Stimulated activated CD8-positive, alpha-beta memory T cell treated with anti-CD3 and anti-CD28 coated beads, Interleukin-4, amount 100 ng/mL, for 24 hours (primary cell): ENCODE measurements around the gene NDUFB11.
A peak's percentile ranks its signal among the peaks of the same experiment; 100 is the strongest.

ENCODE experiments used
- DNase-seq: peaks from one replicate; pipeline ENCODE4 v3.0.0-alpha.2; 2020; ENCODE audit warnings: low read depth

The NDUFB11 gene

DNA sequence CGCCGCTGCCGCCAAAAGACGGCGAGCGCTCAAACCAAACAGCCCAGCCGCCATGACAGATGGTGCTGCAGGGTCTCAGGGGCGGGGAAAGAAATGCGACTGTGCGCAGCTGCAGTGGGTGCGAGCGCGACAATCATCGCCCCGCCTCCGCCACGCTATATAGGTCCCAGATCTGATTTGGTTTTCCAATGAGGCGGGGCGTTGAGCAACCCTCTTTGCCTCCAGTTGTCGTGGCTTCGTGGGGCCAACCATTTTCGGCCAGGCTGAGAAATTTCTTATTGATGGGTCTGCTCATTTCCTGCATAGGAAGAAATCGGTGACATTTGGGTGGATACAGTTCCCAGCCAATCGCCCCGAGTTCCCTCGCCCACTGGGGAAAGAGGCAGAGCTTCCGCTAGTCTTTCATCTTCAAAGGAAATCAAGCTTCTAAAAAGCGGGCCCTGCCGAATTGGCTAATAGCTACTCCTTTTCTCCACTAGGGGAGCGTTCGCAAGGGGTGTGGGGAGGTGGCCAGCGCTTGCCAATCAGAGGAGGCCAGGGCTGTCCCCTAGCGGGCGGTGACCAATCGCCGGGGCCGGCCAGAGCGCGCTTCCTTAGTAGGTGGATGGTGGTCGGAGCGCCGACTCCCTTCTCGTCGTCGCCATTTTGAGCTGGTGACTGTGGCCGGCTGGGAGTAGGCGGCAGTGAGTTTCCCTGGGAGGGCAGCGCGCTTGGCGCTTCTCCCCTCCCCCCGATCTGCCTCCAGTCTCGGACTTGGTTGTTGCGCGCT lies at the start of gene NDUFB11, which contains the start of gene RBM10:
Gene NDUFB11 (minus strand): TSS at position 77 of the 769 bp plus-strand sequence. CDS start 23 bp downstream, at position 54.
Gene RBM10 (plus strand): TSS at position 596 of the 769 bp plus-strand sequence. CDS start 2,261 bp downstream, outside the sequence.
- peak; percentile 83 for DNase-seq

DNA sequence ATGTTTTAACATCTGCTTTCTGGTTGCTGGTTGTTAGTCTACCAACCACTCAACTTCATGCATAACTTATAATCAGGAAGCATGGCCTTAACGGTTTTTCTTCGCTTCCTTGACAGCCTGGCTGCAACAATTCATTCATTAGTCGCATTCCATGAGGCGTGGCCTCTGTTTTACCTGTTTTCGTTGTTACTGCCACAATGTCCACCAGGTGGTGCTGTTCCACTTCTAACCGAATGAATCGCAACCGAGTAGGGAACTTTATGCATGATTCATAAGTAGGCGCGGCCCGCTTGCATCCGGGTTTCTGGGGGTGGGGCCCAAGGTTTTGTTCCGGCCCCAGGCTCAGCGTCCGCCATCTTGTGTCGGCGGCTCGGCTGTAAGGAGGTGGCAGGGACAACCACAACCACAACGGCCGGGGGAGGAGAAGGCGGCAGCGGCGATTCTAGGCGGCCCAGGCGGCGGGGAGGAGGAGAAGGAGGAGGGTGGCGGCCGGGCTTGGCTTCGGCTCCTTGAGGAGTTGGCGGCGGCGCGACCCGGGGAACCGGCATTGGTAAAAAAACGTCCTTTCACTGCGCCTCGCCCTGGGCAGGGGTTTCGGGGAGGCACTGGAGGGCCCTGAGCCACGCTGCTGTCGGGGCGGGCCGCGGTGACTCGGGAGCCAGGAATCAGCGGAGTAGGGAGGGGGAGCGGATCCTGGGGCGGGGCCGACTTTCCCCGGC lies 49.1 kb upstream of the NDUFB11 start, which contains the start of gene UBA1:
Gene UBA1 (plus strand): TSS at position 355 of the 719 bp plus-strand sequence. CDS start 4,974 bp downstream, outside the sequence.
- DNase-seq: peak; percentile 95

DNA sequence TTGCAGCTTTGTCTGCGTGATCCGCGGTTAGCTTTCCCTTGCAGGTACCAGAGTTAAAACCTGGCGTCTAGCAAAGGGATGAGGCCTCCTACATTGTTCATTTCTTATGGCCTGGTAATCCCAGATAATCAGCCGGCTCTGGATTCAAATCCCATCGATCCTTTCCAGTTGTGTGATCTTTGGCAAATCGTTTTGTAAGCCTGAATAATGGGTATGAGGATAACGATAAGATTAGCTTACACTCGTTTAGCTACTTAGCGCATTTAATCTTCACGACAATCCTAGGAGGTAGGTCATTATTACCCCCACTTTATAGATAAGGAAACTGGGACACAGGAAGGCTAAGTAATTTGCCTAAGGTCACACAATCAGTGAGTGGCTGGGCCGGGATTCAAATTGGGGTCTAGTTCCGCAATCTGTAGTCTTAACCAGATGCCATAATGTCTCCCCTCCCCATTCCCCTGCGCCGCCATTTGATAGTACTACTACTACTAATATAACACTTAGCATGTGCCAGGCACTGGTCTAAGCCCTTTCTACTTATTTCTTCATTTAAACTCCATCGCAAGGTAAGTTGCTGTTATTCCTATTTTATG lies 47.4 kb upstream of the NDUFB11 start:
- DNase-seq: no peak

DNA sequence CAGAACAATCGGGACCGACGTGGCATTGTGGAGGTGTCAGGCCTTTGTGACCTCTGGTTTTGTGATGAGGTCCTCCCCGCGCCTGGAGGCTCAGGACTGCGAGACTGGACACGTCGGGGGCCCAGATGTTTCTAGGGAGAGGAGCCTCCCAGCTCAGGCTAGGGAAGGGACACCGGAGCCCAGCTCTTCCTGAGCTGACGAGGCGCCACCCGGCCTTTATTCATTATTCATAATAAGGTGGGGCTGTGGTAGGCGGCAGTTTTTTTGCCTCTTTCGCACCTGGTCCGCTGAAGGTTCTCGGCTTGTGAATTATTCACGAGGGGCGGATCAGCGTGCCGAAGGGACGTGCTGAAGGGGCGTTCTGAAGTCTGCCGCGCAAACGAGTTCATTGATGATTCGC lies 46.8 kb upstream of the NDUFB11 start:
- DNase-seq: peak; percentile 18

DNA sequence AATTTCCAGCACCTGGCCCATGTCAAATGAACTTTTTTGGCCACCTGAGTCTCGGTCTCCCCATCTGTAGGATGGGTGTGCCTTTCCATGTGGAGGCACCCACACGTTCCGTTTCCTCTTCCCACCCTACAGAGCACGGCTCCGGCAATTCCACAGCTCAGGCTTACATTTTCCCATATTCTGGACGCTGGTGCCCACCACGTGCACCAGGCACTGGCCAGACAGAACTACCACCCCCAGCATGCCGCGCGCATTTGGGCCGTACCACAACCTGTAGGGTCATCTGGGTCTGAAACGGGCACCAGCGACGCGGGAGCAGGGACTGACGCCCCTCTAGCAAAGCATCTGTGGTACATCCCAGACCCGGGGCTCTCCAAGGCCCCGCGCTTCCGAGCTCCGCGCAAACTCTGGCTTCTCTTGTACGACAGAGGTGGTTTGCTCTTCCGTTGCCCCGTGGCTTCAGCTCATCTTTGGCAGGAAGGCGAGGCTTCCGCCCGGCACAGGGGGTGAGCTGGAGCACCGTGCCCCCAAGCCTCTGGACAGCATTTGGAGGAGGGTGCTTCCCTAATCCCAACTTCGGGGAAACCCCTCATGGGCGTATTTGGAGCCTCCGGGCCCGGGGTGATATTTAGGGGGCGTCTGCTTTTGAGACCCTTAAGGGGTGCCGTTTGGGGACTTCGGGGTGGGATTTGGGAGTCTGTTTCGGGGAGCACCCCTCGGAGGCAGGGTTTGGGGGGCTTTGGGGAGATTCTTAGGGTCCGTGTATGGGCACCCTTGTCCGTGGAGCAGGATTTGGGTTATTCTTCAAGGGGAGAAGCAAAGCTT lies 46.2 kb upstream of the NDUFB11 start:
- peak; percentile 73 for DNase-seq

DNA sequence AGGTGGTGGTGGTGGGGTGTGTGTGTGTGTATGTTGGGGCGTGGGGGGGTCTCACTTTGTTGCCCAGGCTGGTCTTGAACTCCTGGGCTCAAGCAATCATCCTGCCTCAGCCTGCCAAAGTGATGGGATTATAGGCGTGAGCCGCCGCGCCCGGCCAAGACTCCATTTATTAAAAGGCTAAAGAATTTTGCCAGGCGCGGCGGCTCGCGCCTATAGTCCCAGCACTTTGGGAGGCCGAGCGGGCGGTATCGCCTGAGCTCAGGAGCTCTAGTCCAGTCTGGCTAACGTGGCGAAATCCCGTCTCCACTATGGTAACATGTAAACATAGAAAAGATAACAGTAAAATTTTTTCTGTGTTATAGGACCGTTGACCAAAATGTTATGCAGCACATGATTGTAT lies 45.4 kb upstream of the NDUFB11 start:
- no peak for DNase-seq

DNA sequence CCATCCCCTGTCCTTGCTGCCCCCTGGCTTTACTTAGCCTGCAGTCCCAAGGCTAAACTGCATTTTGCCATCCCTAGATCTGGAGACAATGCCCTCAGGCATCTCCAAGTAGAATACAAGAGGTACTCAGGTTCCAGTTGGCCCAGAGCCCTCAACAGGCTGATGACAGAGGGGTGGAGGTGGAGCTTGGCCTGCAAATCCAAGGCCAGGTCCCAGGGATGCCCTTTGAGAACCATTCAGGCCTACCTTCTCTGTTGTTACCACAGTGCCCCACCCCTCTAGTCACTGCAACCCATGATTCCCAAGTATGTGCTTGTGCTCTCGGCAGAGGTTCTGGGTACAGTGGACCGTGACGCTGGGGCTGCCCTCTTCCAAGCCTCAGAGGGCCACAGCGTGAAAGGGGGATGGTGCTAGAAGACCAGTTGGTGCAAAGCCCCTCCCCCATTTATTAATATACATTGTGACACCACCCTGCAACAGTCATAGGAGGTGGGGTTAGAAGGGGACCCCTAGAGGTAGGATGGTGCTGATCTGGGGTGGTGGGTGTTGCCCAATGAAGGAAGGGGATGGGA lies 42.7 kb upstream of the NDUFB11 start:
- no peak for DNase-seq

DNA sequence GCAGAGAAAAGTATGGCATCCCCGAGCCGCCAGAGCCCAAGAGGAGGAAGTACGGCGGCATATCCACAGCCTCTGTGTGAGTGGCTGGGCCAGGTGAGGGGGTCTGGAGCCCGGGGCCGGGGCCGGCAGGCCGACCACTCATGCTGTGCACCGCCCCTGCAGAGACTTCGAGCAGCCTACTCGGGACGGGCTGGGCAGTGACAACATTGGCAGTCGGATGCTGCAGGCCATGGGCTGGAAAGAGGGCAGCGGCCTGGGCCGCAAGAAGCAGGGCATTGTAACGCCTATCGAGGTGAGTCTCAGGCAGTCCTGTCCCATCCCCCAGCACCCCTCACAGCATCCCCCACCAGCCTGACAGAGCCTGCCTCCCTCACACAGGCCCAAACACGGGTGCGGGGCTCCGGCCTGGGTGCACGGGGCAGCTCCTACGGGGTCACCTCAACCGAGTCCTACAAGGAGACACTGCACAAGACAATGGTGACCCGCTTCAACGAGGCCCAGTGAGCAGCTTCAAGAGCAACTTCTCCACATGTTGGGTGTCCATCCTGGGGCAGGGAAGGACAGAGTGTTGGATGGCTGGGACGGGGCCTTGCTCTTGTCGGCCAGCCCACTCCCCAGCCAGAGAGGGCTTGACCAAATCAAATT lies 41.7 kb upstream of the NDUFB11 start:
- DNase-seq: no peak

DNA sequence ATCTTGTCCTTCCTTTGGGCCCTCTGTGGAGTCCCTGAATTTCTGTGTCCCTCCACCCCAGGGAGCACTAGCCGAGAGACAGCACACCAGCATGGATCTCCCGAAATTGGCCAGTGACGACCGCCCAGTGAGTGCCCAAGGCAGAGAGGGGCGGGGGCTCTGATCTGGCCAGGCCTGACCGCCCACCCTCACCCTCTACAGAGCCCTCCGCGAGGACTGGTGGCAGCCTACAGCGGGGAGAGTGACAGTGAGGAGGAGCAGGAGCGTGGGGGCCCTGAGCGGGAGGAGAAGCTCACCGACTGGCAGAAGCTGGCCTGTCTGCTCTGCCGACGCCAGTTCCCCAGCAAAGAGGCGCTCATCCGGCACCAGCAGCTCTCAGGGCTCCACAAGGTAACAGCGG lies 40.7 kb upstream of the NDUFB11 start:
- DNase-seq: no peak

DNA sequence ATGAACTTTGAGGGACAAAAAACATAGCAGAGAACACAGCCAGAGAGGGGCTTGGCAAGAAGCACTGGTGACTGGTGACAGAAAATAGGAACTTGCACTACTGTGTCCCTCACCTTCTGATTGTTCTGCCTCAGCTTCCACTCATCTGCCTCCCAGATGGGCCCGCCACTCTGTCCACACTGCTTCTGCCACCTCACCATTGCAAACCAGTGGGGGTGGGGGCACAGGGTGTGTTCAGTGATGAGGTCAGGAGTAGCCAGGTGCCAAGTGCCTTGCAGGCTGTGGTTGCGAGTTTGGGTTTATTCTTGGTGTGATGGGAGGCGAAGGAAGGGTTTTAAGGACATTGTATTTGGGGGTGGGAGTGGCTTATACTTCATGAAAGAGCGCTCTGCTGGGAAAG lies 40.0 kb upstream of the NDUFB11 start:
- no peak for DNase-seq

DNA sequence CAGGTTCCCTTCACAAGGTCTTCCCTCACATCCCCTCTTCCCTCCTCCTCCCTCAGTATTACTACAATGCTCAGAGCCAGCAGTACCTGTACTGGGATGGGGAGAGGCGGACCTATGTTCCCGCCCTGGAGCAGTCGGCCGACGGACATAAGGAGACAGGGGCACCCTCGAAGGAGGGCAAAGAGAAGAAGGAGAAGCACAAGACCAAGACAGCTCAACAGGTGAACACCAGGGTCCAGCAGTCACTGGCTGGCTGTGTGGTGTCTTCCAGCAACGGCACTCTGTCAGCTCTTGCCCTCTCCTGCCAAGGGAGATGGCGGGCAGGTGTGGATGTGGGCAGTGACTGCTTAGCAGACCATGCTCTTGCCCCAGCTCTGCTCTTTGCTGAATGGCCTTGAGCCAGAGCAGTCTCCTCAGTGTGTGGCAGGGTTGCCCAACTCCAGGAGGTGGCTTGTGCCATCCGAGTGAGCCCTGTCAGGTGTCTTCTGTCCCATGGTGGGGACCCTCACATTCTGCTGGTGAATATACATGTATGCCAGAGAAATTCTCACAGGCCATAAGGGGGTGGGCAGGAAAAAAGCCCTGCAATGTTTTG lies 37.7 kb upstream of the NDUFB11 start:
- no peak for DNase-seq

DNA sequence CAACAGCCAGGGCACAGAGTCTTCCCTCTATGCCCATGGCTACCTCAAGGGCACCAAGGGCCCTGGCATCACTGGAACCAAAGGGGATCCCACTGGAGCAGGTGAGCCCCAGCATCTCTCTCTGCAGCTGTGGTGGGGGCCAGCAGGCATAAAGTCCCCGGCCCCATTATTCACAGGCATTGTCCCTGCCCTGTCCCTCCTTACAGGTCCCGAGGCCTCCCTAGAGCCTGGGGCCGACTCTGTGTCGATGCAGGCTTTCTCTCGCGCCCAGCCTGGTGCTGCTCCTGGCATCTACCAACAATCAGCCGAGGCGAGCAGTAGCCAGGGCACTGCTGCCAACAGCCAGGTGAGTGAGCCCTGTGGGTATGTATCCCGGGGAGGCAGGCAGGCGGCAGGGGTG lies 36.8 kb upstream of the NDUFB11 start:
- no peak for DNase-seq

DNA sequence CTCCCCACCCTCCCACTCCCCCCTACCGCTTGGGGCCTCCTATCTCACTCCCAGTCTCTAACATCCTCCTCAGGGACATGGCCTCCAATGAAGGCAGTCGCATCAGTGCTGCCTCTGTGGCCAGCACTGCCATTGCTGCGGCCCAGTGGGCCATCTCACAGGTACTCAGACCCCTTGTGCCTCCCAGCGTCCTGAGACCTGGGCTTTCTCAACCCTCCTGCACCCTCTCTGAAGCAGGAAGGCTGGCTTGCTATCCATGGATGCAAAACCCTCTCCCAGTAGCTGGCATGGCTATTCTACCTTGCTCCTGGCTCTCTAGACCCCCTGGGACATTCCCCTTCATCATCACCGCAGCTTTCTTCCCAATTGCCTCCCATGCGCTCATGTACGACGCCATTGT lies 35.8 kb upstream of the NDUFB11 start:
- no peak for DNase-seq

DNA sequence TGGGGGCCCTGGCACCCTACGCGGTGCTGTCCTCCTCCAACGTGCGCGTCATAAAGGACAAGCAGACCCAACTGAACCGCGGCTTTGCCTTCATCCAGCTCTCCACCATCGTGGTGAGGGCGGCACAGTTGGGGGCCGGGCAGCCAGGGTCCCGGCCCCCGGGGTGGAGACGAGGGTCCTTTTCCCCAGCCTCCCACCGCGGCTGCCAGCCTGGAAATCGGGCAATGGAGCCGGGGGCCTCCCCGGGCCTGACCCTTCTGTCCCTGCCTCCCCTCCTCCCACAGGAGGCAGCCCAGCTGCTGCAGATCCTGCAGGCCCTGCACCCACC lies 35.4 kb upstream of the NDUFB11 start:
- DNase-seq: no peak

DNA sequence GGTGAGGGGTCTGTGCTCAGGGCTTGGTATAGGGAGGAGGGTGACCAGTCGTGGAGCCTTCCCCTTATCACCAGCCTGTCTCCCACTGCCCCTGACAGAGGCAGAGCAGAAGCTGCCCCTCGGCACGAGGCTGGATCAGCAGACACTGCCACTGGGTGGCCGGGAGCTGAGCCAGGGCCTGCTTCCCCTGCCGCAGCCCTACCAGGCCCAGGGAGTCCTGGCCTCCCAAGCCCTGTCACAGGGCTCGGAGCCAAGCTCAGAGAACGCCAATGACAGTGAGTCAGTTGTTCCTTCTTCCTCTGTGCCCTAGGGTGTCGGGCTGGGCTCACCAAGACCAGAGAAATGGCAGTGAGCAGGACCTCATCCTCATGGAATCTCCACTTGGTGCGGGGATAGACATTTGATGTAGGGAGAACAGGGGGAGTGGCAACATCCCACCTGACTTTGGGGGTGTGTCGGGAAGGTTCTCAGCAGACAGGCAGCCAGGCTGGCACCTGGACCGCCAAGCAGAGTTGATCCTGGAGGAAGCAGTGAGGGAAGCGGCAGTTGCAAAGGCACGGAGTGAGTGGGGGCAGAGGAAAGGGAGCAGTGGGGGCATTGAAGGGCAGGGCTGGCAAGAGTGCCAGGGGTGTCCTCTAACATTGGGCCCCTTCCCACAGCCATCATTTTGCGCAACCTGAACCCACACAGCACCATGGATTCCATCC lies 34.9 kb upstream of the NDUFB11 start:
- DNase-seq: no peak

DNA sequence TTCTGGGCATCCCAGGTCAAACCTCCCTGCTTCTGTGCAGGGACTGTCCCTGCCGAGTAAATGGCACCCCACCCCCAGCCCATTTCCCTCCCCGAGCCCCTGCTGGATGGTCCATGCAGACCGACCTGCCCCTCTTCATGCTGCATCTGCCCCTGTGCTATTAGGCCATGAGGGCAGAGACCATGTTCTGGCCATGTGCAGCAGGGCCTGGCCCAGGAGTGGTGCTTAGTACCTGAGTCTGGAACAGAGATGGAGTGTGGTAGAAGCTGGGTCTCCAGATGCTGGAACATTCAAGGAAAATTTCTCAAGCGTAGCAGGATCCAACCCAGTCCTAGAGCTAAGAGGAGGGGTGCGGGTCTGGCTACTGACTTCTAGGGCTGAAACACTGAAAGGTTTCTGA lies 33.8 kb upstream of the NDUFB11 start:
- DNase-seq: no peak

DNA sequence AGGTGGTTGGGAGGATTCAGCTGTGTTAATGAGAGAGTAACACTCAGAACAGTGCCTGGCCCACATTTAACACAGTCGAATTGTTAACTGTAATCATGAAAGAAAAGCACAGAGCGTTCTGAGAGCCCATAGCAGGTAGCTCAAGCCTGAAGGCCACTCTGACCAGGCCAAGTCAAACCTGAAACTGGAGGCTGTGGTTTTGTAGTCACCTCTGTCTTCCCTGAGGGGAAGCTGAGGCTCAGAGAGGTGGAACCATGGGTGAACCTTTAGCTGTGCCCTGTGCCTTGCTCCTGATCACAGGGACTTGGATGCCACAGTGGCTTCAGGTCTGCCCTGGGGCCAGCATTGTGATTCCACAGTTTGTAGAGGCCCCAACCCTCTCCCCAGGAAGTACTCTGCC lies 32.6 kb upstream of the NDUFB11 start:
- DNase-seq: no peak

DNA sequence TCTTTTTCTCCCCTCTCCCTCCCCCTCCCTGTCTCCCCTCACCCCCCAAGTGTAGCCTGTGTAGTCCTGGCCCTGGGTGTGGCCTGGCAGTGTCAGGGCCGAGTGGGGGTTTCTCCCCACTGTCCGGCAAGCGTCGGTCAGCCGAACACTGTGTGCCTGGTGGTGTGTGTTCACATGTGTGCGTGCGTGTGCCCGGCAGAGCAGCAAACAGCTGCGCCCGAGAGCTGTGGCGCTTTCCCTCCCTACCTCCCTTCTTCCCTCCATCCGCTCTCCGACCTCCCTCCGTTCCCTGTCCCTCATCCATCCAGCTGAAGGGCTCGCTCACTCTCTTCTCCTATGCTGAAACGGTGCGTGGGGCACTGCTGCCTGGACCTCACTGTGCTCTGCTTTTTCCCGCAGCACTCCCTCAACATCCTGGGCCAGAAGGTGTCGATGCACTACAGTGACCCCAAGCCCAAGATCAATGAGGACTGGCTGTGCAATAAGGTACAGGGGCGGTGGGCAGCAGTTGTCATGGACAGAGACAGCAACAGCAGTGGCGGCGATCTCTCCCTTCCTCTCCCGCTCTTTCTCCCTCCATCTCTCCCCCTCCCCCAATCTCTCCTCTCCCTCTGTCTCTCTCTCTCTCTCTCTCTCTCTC lies 31.7 kb upstream of the NDUFB11 start:
- DNase-seq: no peak

DNA sequence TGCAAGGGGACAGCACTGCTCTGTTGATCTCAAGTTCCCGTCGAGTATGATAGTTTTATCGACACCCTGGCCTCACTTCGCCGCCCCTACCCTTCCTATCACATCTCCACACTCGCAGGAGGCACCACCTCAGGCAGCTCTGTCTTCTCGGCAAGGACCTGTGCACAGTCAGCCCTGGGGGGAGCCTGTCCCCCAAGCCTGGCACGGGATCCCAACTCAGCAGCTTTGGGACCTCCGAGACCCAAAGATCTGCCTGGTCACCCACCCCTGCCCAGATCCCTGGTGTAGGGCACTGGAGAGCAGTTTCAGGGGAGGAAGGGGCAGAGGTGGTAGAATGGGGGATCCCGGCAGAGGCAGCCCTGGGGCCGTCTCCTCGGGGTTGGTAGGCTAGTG lies 31.1 kb upstream of the NDUFB11 start:
- no peak for DNase-seq
